Tibial artery (tissue), 4 donors: ENCODE results near the gene GNAS.
"Not testable (repeated sequence)": the region's sequence is repeated elsewhere in the genome, so short reads cannot be mapped to it uniquely, and the experiment has no call there.

ENCODE experiments used
- DNase-seq, 2 donors: peaks; one replicate each; pipeline ENCODE4 v3.0.0-alpha.2; 2019
- H3K27ac ChIP-seq, 2 donors: fragments of 200-600 bp; sonication (generic) in 1 of 2; 1 replicate in 1 of 2; 2 replicates in 1 of 2; pipeline ENCODE4 v1.5.1; 2018 to 2019; ENCODE audit warnings: mild to moderate bottlenecking in 1 of 2
- H3K27me3 ChIP-seq, 2 donors: fragments of 200-600 bp; sonication (generic) in 1 of 2; one replicate each; pipeline versions ENCODE4 v1.5.1 to v1.6.0; 2016 to 2019
- H3K36me3 ChIP-seq, 3 donors: fragments of 200-600 bp; sonication (generic) in 2 of 3; one replicate each; pipeline ENCODE4 v1.5.1; 2016 to 2019; ENCODE audit warnings: mild to moderate bottlenecking in 2 of 3
- H3K4me1 ChIP-seq, 4 donors: fragments of 200-600 bp; sonication (generic) in 2 of 4; 1 replicate in 3 of 4; 2 replicates in 1 of 4; pipeline ENCODE4 v1.5.1; 2016 to 2019
- H3K4me3 ChIP-seq, 2 donors: fragments of 200-600 bp; sonication (generic) in 1 of 2; 1 replicate in 1 of 2; 2 replicates in 1 of 2; pipeline ENCODE4 v1.5.1; 2018 to 2019; ENCODE audit warnings: mild to moderate bottlenecking in 2 of 2
- H3K9me3 ChIP-seq, 3 donors: fragments of 200-600 bp; sonication (generic) in 1 of 3; one replicate each; pipeline ENCODE4 v1.5.1; 2016 to 2019
- CTCF ChIP-seq, 2 experiments: fragments of 200-600 bp in 1 of 2; fragments of 450-650 bp in 1 of 2; IDR thresholded peaks; one replicate each; pipeline ENCODE4 v1.5.1; 2017 to 2019; ENCODE audit warnings: antibody characterized with exemption in 2 of 2, mild to moderate bottlenecking in 1 of 2, moderate library complexity in 1 of 2
- intact Hi-C: fragments of 100-400 bp; cut with DNase I; formaldehyde crosslinking; loops from one replicate; pipeline ENCODE4 v1.15.0; 2023; ENCODE audit warnings: low total_unique reads

The GNAS gene

DNA sequence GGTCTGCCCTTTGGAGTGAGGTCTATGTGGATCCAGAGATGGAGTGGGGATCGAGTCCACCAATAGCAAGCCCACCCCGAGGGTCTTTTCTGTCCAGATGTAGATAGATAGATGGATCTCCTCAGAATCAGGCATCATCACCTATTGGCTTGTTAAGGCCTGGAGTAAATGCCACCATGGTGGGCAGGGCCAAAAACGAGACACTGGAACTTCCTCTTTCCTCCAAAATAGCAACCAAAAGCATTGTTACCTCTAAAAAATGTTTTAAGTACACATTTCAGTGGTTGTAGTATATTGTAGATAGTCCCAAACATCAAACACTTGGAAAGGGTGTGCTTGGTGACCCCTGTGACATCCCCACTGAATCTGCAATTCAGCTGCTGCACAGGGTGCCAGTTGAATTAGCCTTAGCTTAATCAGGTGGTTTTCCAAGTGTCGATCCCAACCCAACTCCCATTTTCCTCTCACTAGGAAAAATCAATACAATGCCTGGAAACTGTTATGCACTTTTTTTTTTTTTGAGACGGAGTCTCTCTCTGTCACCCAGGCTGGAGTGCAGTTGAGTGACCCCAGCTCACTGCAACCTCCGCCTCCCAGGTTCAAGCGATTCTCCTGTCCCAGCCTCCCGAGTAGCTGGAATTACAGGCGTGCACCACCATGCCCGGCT, 93.6 kb downstream of the GNAS start:
- no peak overlapping the region for H3K4me3 ChIP-seq
- DNase-seq = no peak
- no peaks in the 10 kb centered on the region for H3K36me3 ChIP-seq
- TF ChIP-seq CTCF (IDR thresholded peaks at IDR 0.05) = no peak
- H3K27ac ChIP-seq = no peak overlapping the region
- intact Hi-C loops = no loop called here
- H3K9me3 ChIP-seq = no peaks in the 10 kb centered on the region
- peaks cover 0 to 3% of the 10 kb centered on the region in 2 donors for H3K27me3 ChIP-seq
- no peaks in the 10 kb centered on the region for H3K4me1 ChIP-seq

DNA sequence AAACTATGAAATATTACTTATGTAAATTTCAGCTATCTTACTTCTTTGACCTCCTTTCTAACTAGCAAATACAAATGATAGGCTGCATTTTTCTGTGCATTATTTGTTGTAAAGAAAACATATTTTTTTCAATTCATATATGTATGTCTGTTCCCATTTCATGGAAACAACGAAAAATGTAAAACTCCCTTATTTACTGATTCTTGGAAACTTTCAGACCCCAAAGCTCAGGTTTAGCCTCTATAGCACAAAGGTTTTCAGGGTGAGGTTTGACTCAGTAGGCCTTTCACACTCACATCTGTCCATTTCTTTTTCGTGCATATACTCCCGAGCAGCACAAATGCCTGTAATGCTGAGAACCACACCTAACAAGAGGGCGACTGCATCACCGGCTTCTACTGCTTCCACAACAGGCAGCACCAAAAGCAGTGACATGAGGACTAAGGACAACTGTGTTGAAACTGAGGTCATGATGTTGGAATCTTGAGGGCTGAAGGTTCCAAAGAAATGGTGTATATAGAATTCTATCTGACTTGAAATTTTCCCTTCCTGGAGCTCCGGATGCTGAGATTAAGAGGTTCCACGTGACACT, 95.4 kb downstream of the GNAS start:
- H3K4me3 ChIP-seq, H3K36me3 ChIP-seq, H3K9me3 ChIP-seq, H3K27me3 ChIP-seq, H3K27ac ChIP-seq, H3K4me1 ChIP-seq, intact Hi-C loops, DNase-seq: not testable (repeated sequence)

- intact Hi-C loops = no loop called here
- Histone ChIP-seq H3K27me3 (peaks cover 0 to 3% of the 10 kb centered on the region in 2 donors), H3K4me3 (no peak overlapping the region), H3K9me3 (no peaks in the 10 kb centered on the region), H3K4me1 (no peaks in the 10 kb centered on the region), H3K36me3 (no peaks in the 10 kb centered on the region), H3K27ac (no peak overlapping the region)
- no peak for TF ChIP-seq CTCF (IDR thresholded peaks at IDR 0.05)
- no peak for DNase-seq
Measured at GRCh38 chr20:58950603-58951002, 98.1 kb downstream of the GNAS start.

- Histone ChIP-seq H3K36me3 (no peaks in the 10 kb centered on the region), H3K4me1 (no peaks in the 10 kb centered on the region), H3K27ac (no peak overlapping the region), H3K4me3 (no peak overlapping the region), H3K27me3 (peaks cover 0 to 3% of the 10 kb centered on the region in 2 donors), H3K9me3 (no peaks in the 10 kb centered on the region)
- no peak for DNase-seq
- intact Hi-C loops = no loop called here
- TF ChIP-seq CTCF (IDR thresholded peaks at IDR 0.05) = no peak
Measured at GRCh38 chr20:58953050-58953449, 100.5 kb downstream of the GNAS start.

DNA sequence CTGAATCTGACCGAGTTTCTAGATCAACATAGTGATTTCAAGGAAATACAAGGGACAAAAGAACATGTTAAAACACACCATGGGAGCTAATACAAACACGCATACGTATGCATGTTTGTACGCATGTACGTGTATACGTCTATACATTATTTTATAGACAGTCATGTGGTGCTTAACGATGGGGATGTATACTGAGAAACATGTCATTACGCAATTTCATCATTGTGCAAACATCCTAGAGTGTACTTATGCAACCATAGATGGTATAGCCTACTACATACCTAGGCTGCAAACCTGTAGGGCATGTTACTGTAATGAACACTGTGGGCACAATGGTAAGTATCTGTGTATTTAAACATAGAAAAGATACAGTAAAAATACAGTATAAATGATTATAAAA, 103.6 kb downstream of the GNAS start:
- intact Hi-C loops = loop anchor here (5.0 kb wide), 1 partner anchor 624 kb away; no protein-coding TSS in a partner anchor
- Histone ChIP-seq H3K4me3 (no peak overlapping the region), H3K27me3 (no peaks in the 10 kb centered on the region), H3K36me3 (no peaks in the 10 kb centered on the region), H3K27ac (no peak overlapping the region), H3K4me1 (no peaks in the 10 kb centered on the region), H3K9me3 (no peaks in the 10 kb centered on the region)
- TF ChIP-seq CTCF (IDR thresholded peaks at IDR 0.05) = no peak
- no peak for DNase-seq

DNA sequence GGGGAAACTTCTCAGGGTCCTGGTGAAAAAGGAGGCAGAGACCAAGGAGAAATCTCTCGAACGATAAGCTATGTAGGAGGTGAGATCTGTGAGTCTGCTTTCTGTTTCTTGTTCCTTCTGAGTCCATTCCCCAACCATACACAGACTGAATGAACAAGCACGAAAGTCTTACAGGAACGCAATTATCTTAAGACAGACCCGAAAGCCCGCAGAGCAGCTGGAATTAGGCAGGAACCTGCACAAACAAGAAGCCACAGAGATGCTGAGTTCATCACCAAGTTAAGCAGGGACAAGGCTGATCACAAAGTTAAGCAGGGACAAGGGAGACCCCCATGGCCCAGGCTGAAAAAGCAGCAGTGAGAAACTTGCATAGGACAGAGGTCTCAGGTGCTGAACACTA, 107.1 kb downstream of the GNAS start:
- no peak for TF ChIP-seq CTCF (IDR thresholded peaks at IDR 0.05)
- intact Hi-C loops = loop anchor here (5.0 kb wide), 1 partner anchor 627 kb away; no protein-coding TSS in a partner anchor
- peaks cover 0 to 11% of the 10 kb centered on the region in 2 donors for H3K27me3 ChIP-seq

More for the DNA sequence above, 107.1 kb downstream of the GNAS start:
- Histone ChIP-seq H3K9me3 (no peaks in the 10 kb centered on the region), H3K27ac (no peak overlapping the region), H3K36me3 (no peaks in the 10 kb centered on the region), H3K4me3 (no peak overlapping the region), H3K4me1 (no peaks in the 10 kb centered on the region)
- DNase-seq = no peak
